Colonic mucosa (tissue), 4 donors: Measurements from ENCODE around the gene NCAPG. TPM values are rescaled to one million over a fixed set of nuclear protein-coding genes. Genes with fewer than 3 reads are reported as not detected.

ENCODE experiments used
- DNase-seq: peaks from one replicate; pipeline ENCODE4 v3.0.0-alpha.2; 2020
- H3K27ac ChIP-seq: fragments of 200-600 bp; one replicate; pipeline ENCODE4 v1.8.0; 2021
- H3K27me3 ChIP-seq: fragments of 200-600 bp; one replicate; pipeline ENCODE4 v1.8.0; 2021
- H3K36me3 ChIP-seq: fragments of 200-600 bp; one replicate; pipeline ENCODE4 v1.8.0; 2021
- H3K4me1 ChIP-seq: fragments of 200-600 bp; one replicate; pipeline ENCODE4 v1.8.0; 2021; ENCODE audit warnings: mild to moderate bottlenecking
- H3K4me3 ChIP-seq: fragments of 200-600 bp; one replicate; pipeline ENCODE4 v1.8.0; 2021
- H3K9ac ChIP-seq, 2 donors: one replicate each; pipeline ENCODE4 v1.7.0; 2013; ENCODE audit warnings: control low read depth in 2 of 2, low read depth in 2 of 2, low read length in 2 of 2
- H3K9me3 ChIP-seq: fragments of 200-600 bp; one replicate; pipeline ENCODE4 v1.8.0; 2021
- CTCF ChIP-seq: fragments of 200-600 bp; IDR thresholded peaks from one replicate; pipeline ENCODE4 v1.8.0; 2022; ENCODE audit warnings: antibody characterized with exemption, mild to moderate bottlenecking
- intact Hi-C: fragments of 100-400 bp; cut with DNase I; formaldehyde crosslinking; loops from one replicate; pipeline ENCODE4 v1.14.1; 2022
- total RNA-seq, 2 donors: library from RNA; stranded (reverse); fragmentation: NEBNext Ultra II Directional in 1 of 2; extraction: Animal tissue kit (Norgen Biotek cat#: 25700) in 1 of 2; gene quantifications; one replicate each; pipeline ENCODE4 v1.2.1, GENCODE V29; 2021
- donor health status: healthy.
- donor health status: DM: no; HTN: no; CAD: no.
- donor health status: DM: no; HTN: no; CAD: no.

The NCAPG gene
- total RNA-seq, 2 donors from 2014 or later: 10.7 to 38.8 TPM

DNA sequence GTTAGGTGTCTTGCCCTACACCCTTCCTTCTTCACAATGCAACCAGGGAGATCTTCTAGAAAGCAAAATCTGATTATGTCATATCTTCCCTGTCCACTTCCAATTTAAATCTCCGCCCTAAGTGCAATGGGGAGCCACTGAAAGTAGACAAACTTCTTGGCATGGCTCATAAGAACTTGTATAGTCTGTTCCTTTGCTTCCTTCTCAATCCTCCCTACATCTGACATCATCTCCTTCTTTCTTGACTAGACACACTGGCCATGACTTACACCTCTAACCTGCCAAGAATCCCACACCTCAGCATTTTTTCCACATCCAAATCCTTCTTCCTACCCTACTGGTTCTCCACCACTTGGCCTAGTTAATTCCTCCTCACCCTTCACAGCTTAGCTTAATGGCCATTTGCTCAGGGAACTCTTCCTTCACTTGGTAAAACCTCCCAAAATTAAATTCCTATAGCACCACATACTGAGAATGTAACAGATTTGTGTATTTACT lies 55.1 kb downstream of the NCAPG start:
- TF ChIP-seq CTCF: no peak
- Histone ChIP-seq H3K27me3 (no peaks in the 10 kb centered on the region), H3K4me1 (no peaks in the 10 kb centered on the region), H3K9me3 (no peaks in the 10 kb centered on the region), H3K36me3 (no peaks in the 10 kb centered on the region), H3K27ac (no peak overlapping the region), H3K4me3 (no peak overlapping the region), H3K9ac (no peak overlapping the region)
- intact Hi-C loops: no loop called here
- no peak for DNase-seq

DNA sequence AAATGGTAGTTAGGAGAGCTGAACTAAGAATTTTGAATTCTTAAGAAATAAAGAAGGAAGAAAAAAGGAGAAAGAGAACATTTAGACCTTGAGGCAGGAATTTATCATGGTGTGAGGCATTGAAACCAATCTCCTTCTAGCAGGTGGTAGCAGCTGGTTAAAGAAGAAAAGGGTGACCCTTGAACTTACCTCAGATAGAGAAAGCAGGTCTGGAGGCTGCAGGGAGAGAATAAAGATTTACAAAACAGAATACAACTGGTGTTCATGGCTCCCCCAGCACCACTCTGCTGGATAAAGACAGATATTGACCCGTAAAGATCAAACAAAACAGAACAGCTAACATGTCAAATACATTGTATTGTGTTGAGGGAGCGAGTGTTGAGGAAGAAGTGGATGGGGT lies 56.0 kb downstream of the NCAPG start:
- no peak for TF ChIP-seq CTCF
- Histone ChIP-seq H3K4me1 (no peaks in the 10 kb centered on the region), H3K27ac (no peak overlapping the region), H3K9me3 (no peaks in the 10 kb centered on the region), H3K9ac (no peak overlapping the region), H3K36me3 (no peaks in the 10 kb centered on the region), H3K27me3 (no peaks in the 10 kb centered on the region), H3K4me3 (no peak overlapping the region)
- intact Hi-C loops: no loop called here
- DNase-seq: no peak

GRCh38 chr4:17867276-17867675 lies 56.5 kb downstream of the NCAPG start:
- no peaks in the 10 kb centered on the region for H3K4me1 ChIP-seq
- no peaks in the 10 kb centered on the region for H3K36me3 ChIP-seq
- H3K9ac ChIP-seq: no peak overlapping the region
- TF ChIP-seq CTCF: no peak
- H3K27me3 ChIP-seq: no peaks in the 10 kb centered on the region
- H3K4me3 ChIP-seq: no peak overlapping the region
- no peak overlapping the region for H3K27ac ChIP-seq
- intact Hi-C loops: no loop called here
- H3K9me3 ChIP-seq: no peaks in the 10 kb centered on the region
- no peak for DNase-seq

DNA sequence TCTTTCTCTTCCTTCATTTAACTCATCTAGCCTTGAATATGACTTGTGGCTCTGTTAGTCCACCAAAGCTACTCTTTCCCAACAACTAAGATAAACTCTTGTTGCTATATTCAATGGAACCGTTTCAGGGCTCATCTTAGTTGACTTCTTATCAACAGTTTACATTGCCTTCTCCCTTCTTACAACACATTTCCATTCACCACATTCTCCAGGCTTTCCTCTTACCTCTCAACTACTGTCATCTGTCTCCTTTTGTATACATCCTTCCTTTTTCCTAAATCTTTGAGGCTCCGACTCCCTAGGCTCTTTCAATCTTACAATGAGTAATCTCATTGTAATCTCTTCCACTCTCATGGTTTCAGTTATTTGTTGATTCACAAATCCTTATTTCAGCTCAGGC lies 58.5 kb downstream of the NCAPG start:
- Histone ChIP-seq H3K27ac (no peak overlapping the region), H3K4me3 (no peak overlapping the region), H3K9me3 (no peaks in the 10 kb centered on the region), H3K36me3 (no peaks in the 10 kb centered on the region), H3K27me3 (no peaks in the 10 kb centered on the region), H3K4me1 (no peaks in the 10 kb centered on the region), H3K9ac (no peak overlapping the region)
- no peak for DNase-seq
- no peak for TF ChIP-seq CTCF
- intact Hi-C loops: no loop called here

DNA sequence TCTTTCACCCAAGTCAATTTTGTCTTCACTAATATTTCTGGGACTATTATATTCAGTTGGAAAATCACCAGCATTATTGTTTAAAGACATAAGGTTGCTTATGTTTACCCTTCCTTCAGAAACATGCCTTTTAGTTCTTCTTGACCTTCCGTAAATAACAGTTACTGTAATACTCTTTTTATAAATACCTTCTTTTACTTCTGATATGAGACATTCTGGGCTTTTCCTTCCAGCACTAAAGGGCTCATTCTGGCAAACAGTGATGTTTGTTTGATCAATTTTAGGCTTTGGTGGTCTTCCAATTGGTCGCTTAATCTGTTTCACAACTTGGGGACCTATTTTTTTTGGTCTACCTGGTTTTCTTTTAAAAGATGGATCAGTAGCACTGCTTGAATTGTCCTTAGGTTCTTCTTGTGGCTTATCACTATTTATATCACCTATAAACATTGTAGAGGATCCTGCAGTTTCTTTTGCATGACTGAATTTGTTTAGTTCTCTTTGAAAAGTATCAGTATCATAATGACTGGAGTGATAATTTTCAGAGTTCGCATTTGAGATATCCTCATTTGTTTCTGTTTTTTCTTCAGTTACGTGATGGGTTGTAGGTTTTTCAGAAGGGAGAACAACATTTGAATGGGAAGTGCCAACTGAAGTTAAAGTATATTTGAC lies 64.8 kb downstream of the NCAPG start:
- Histone ChIP-seq H3K4me1 (no peaks in the 10 kb centered on the region), H3K36me3 (no peaks in the 10 kb centered on the region), H3K9me3 (no peaks in the 10 kb centered on the region), H3K27ac (no peak overlapping the region), H3K4me3 (no peak overlapping the region), H3K27me3 (no peaks in the 10 kb centered on the region), H3K9ac (no peak overlapping the region)
- no peak for DNase-seq
- no peak for TF ChIP-seq CTCF
- intact Hi-C loops: no loop called here
